Inflammatory macrophage (primary cell): ENCODE measurements around the gene UBTD1.
A peak's percentile ranks its signal among the peaks of the same experiment; 100 is the strongest.
"Not testable (repeated sequence)": the region's sequence is repeated elsewhere in the genome, so short reads cannot be mapped to it uniquely, and the experiment has no call there.

ENCODE experiments used
- DNase-seq, 2 donors: peaks; one replicate each; pipeline ENCODE4 v3.0.0-alpha.2; 2020 to 2022

UBTD1 gene

GRCh38 chr10:97515271-97515978 lies 16.7 kb downstream of the UBTD1 start:
- DNase-seq: no peak

GRCh38 chr10:97517096-97517750 lies 18.5 kb downstream of the UBTD1 start:
- no peak for DNase-seq

GRCh38 chr10:97517778-97518300 lies 19.1 kb downstream of the UBTD1 start:
- no peak for DNase-seq

DNA sequence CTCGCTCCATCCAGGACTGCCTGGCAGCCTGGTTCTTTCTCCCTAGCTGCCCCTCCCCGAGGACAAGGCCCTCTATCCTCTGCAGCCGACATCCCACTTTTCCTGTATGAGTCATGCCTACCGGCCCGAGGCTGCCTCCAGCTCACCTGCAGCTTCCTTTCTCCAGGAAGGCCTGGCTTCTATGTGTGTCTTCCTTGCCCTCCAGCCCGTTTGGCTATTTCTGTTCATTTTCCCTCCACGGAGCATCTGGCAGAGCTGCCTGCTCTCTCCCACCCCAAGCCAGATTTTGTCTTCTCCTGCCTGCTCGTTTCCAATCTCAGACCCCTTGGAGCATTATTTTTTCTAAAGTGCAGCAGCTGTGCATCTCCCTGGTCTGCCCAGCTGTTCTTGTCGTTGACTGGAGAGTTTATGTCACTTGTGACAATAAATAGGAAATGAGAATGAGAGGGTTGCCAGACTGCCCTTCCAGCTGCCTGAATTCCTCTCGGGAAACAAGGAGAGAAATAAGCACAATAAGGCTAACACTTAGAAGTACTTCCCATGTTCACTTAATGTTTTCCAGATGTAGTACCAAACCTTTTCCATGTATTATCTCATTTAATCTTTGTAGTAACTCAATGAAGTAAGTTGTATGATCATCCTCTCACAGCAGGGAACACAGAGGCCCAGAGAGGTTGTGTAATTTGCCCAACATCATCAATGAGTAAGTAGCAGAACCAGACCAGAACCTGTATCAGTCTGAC lies 19.7 kb downstream of the UBTD1 start:
- DNase-seq: no peak

DNA sequence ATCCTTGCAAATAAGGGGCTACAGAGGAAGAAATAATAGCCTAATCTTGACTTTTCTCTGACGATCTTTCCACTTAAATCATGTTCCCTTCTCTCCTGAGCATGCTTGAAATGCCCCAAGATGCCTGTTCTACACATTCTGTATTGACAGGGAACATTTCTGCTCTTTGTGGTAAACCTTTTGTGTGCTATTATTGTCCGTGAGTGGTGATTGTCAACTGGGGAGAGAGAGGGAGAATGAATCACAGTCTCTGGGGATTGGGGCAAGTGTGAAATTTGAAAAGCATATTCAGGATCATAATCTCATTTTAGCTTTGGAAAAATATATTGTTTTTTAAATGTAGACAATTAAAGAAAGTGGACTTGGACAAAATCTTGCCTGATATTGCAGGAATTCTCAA lies 20.6 kb downstream of the UBTD1 start:
- no peak for DNase-seq

DNA sequence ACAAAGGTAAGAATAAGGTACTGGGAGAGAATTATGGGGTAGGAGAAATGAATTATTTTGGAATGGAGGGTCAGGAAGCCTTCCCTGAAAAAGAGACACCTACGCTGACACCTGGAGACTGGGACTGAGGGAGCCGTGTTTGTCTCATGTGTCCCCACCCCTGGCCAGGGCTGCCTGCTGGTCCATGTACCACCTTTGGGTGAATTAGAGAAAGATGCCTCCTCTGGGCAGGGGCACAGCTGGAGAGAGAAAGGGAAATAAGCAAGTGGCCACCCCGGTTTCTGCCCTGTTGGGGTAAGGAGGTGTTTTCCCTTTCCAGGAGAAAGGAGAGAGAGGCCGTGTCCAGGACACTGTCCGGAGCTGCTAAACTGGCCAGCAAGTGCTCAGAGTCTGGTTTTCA lies 21.8 kb downstream of the UBTD1 start:
- no peak for DNase-seq

DNA sequence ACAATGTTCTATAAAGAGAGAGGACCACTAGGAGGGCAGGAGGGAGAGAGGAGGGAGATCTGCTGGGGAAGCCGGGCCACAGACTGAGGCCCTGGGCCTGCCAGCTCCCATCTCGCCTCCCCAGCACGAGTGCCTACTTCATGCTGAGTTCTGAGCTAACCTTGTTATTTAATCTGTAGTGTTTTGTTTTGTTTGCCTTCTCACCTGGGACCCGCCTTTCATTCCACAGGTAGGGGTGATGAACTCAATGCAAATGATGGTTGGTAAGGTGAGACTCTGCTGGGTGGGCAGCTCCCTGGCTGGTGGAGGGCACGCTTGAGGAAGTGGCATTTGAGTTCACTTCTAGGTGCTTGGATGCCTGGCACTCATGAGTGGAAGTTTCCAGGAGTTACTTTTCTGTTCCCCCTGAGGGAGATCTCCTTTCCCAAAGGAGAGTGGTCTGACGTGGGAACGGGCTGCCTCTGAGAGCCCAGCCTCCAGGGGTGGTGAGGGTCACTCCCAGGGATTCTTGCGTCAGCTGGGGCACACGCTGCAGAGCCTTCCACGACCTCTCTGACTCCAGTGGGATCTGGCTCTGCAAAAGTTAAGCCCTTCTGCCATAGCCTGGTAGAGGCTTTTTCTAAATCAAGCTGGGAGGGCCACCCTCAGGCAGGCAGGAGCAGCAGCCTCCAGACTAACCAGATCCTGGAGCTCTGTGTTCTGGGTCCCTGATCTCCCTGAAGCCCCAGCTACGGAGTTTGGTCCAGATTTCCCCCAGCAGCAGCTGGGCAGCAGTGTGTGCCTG lies 22.4 kb downstream of the UBTD1 start:
- no peak for DNase-seq

DNA sequence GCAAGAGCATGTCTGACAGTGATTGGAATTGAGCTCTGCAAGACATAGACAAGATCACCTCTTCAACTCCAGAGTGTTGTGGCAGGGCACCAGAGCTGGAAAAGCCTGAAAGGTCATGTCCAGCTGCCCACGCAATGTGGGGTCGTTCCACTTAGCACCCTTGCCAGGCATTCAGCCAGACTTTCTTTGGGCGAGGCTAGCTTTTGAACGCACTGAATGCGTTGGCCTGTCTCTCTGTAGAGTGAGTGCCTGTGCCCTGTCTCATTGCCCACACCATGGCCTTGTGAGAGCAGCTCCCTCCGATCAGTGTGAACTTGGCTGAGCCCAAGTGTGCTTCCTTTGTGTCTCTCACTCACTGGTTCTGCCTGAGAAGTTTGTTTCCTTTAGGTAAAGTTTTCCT lies 23.3 kb downstream of the UBTD1 start:
- no peak for DNase-seq

GRCh38 chr10:97522937-97523336 lies 24.2 kb downstream of the UBTD1 start:
- DNase-seq: no peak

- peak; percentile 19 to 31 for DNase-seq
These were observed 26.4 kb downstream of the UBTD1 start for GRCh38 chr10:97525086-97525485.

GRCh38 chr10:97525683-97526110 lies 27.0 kb downstream of the UBTD1 start:
- DNase-seq: no peak

GRCh38 chr10:97528876-97529275 lies 30.2 kb downstream of the UBTD1 start:
- not testable (repeated sequence) for DNase-seq

GRCh38 chr10:97529685-97530465 lies 31.2 kb downstream of the UBTD1 start:
- no peak for DNase-seq

GRCh38 chr10:97531401-97531986 lies 32.8 kb downstream of the UBTD1 start:
- no peak for DNase-seq

DNA sequence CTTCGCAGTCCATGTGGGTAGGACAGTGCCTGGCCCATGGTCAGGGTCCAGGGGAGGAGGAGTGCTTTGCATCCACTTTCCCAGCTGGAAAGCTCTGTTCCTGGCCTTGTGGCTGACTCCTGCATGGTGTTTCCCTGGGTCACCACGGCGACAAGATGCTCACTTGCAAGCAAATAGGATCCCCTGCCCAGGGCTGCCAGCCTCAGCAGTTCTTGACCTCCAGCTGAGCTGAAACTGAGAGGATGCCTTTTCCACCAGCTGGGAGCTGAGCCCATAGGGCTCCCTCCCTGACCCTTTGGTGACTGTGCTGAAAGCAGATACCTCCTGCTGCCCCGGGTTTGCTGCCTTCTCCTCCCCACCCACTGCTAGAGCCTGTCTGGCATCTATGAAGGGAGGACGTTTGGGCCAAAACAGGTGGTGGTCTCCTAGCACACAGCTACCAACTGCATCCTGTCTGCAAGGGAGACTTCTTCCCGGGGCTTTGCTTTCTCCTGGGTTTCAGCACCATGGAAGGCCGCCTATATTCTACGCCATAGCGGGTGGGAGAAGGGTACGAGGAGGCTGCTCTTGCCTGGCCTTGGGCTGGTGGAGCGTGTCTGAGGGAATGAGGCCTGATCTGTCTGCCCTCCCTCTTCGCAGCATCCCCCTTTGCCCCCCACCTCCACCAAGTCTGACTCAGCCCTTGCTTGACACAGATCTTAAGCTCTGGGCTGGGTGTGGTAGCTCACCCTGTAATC lies 34.4 kb downstream of the UBTD1 start:
- DNase-seq: no peak

- no peak for DNase-seq
These were observed 35.2 kb downstream of the UBTD1 start for GRCh38 chr10:97533888-97534287.

- DNase-seq: peak; percentile 46 to 64
These were observed 36.1 kb downstream of the UBTD1 start for GRCh38 chr10:97534746-97535367.

DNA sequence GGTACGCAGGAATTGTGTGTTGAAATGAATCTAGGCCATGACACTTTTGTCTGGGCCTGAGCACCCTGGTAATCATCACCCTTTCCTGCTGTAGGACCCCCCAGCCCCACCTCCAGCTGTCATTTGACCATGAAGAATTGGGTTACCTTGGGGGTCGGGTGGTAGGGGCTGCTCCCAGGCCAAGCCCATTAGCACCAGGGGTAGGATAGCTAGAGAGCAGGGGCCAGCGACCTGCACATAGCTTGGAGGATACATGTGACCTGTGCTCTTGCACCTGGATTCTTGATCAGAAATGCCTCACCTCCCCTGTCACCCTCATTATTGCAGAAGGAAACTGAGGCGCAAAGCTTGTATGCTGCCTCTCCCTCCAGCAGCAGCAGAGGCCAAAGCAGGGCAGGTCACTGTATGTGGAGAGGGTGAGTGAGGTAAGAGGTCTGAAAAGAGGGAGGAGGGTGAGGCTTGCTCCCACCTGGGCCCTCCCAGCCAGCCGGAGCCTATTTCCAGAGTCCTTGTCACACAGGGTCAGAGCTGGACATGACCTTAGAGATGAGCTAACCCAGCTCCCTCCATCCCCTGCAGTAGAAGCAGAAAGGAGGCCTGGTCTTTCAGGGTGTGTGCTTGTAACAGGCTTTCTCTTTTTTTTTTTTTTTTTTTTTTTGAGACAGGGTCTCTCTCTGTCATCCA lies 38.6 kb downstream of the UBTD1 start:
- no peak for DNase-seq

DNA sequence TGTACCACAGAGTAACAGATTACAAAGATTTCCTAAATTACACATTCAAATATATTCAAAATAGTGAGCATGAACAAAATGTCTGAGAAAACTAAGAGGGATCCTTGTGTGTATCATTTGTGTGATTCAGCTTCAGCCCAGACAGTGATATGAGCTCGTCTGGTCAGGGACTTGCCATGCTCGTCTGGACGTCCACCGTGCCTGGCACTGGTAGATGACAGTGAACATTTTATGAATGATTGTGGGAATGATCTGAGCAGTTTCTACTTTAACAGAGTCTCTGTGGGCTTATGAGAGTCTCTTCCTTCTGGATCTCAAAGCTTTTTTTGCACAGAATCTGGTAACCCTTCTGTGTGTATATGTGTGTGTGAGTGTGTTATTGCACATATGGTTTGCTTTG lies 39.7 kb downstream of the UBTD1 start:
- no peak for DNase-seq

GRCh38 chr10:97538839-97539238 lies 40.1 kb downstream of the UBTD1 start:
- DNase-seq: no peak
